K562 (cell line): ENCODE measurements around the gene ERCC4. TPM values are rescaled to one million over a fixed set of nuclear protein-coding genes. Genes with fewer than 3 reads are reported as not detected.
A peak's percentile ranks its signal among the peaks of the same experiment; 100 is the strongest.

Experiments used
- CEBPZ ChIP-seq: fragments of 150-350 bp; IDR thresholded peaks from 2 replicates; pipeline ENCODE4 v1.6.1; 2014; ENCODE audit warnings: low read depth, mild to moderate bottlenecking, low read length, borderline replicate concordance
- E2F3 ChIP-seq: fragments of 250-450 bp; sonication (Bioruptor Pico); IDR thresholded peaks from 2 replicates; pipeline ENCODE4 v1.4.0; 2020; ENCODE audit warnings: mild to moderate bottlenecking
- E2F8 ChIP-seq: fragments of 450-650 bp; IDR thresholded peaks from 2 replicates; pipeline ENCODE4 v1.7.1; 2018; ENCODE audit warnings: mild to moderate bottlenecking, low read depth; ENCODE audit not compliant: partially characterized antibody
- HDAC8 ChIP-seq: fragments of 450-650 bp; IDR thresholded peaks from 2 replicates; pipeline ENCODE4 v1.6.1; 2016; ENCODE audit warnings: mild to moderate bottlenecking, missing genetic modification characterization, moderate library complexity, missing compliant biosample characterization
- KLF6 ChIP-seq: fragments of 250-450 bp; sonication (Bioruptor Pico); IDR thresholded peaks from 2 replicates; pipeline ENCODE4 v1.4.0; 2020; ENCODE audit warnings: mild to moderate bottlenecking, moderate library complexity, borderline replicate concordance
- LCOR ChIP-seq: sonication (generic); formaldehyde crosslinking; IDR thresholded peaks from 2 replicates; pipeline ENCODE4 v1.8.0; 2022; ENCODE audit warnings: mild to moderate bottlenecking, missing genetic modification reagents
- MEF2D ChIP-seq: conservative IDR thresholded peaks from 2 replicates; pipeline ENCODE4 v1.6.1; 2016; ENCODE audit warnings: low read depth, missing genetic modification characterization, missing compliant biosample characterization
- MITF ChIP-seq: IDR thresholded peaks from 2 replicates; pipeline ENCODE4 v1.6.1; 2014; ENCODE audit warnings: antibody characterized with exemption
- NELFE ChIP-seq: IDR thresholded peaks from 2 replicates; pipeline ENCODE4 v1.6.1; 2011; ENCODE audit warnings: mild to moderate bottlenecking; ENCODE audit not compliant: insufficient read depth, insufficient read length
- NR4A1 ChIP-seq, 2 experiments: fragments of 250-450 bp in 1 of 2; fragments of 450-650 bp in 1 of 2; sonication (Bioruptor Pico) in 1 of 2; IDR thresholded peaks; 2 replicates each; pipeline versions ENCODE4 v1.4.0 to v1.6.1; 2016 to 2020; ENCODE audit warnings: mild to moderate bottlenecking in 2 of 2, missing compliant biosample characterization in 1 of 2, missing genetic modification characterization in 1 of 2, moderate library complexity in 1 of 2
- TGIF2 ChIP-seq: sonication (generic); formaldehyde crosslinking; IDR thresholded peaks from 2 replicates; pipeline ENCODE4 v1.8.1; 2022; ENCODE audit warnings: mild to moderate bottlenecking, missing genetic modification reagents, moderate library complexity
- UBTF ChIP-seq, 2 experiments: IDR thresholded peaks; 2 replicates each; pipeline ENCODE4 v1.6.1; 2012; ENCODE audit warnings: improper control_type of control experiment in 2 of 2, low read depth in 2 of 2, low read length in 2 of 2, borderline replicate concordance in 1 of 2
- ZNF175 ChIP-seq: fragments of 200-800 bp; sonication (Bioruptor generic); IDR thresholded peaks from 2 replicates; pipeline ENCODE4 v1.6.1; 2016; ENCODE audit warnings: low read depth, mild to moderate bottlenecking, missing genetic modification characterization, missing compliant biosample characterization
- ZNF347 ChIP-seq: fragments of 450-650 bp; formaldehyde crosslinking; IDR thresholded peaks from 2 replicates; pipeline ENCODE4 v1.4.0; 2020; ENCODE audit warnings: low read depth, mild to moderate bottlenecking, moderate library complexity
- ZNF408 ChIP-seq: fragments of 250-450 bp; sonication (Bioruptor Pico); IDR thresholded peaks from 2 replicates; pipeline ENCODE4 v1.4.0; 2020; ENCODE audit warnings: low read depth, mild to moderate bottlenecking, moderate library complexity
- ZNF551 ChIP-seq: fragments of 250-450 bp; sonication (Bioruptor Pico); IDR thresholded peaks from 2 replicates; pipeline ENCODE4 v1.5.0; 2021; ENCODE audit warnings: mild to moderate bottlenecking, moderate library complexity
- polyA plus RNA-seq, 8 experiments: library from polyadenylated mRNA; depleted of rRNA in 4 of 8; stranded (reverse) in 5 of 8; unstranded in 3 of 8; fragments of >200 nt; fragmentation: Nextera tagmentation in 2 of 8; fragmentation: Illumina TruSeq in 1 of 8; extraction: Ambion mirVana in 2 of 8; extraction: Trizol in 1 of 8; gene quantifications; 2 replicates each; pipeline versions ENCODE4 v1.2.1 to v1.2.3, GENCODE V29; 2011 to 2014; ENCODE audit warnings: inconsistent platforms in 1 of 8, missing spikeins in 1 of 8
- total RNA-seq, 7 experiments: library from RNA; depleted of rRNA in 6 of 7; stranded (reverse); fragments of >200 nt in 6 of 7; fragmentation: Illumina TruSeq in 2 of 7; extraction: Trizol in 2 of 7; gene quantifications; 2 replicates each; pipeline versions ENCODE4 v1.2.1 to v1.2.3, GENCODE V29; 2011 to 2021; ENCODE audit warnings: low replicate concordance in 1 of 7

The ERCC4 gene
- total and polyA plus RNA-seq, 9 of the 15 experiments (the other 6 are each of a cell fraction or from before 2014, with no cell fraction given): 3.7 to 10.5 (median 6.0) TPM

GRCh38 chr16:13919683-13920509, at the start of gene ERCC4 (continued):
- TF ChIP-seq E2F3 (CRISPR knock-in tag) (no peak), E2F8 (no peak), MEF2D (tag) (no peak), MITF (no peak), NR4A1 (CRISPR knock-in tag; IDR thresholded peaks at IDR 0.05) (no peak), NR4A1 (tag; IDR thresholded peaks at IDR 0.05) (no peak), LCOR (CRISPR knock-in tag) (no peak), ZNF347 (CRISPR knock-in tag) (no peak), ZNF551 (CRISPR knock-in tag) (no peak), ZNF408 (no peak), CEBPZ (no peak), UBTF (IDR thresholded peaks at IDR 0.05; ENCODE audit: borderline replicate concordance in 1 of 2, low read depth in 2 of 2, low read length in 2 of 2) (0 out of 4 replicates have a peak, but pooled peaks of 1 of the 2 experiments have one; percentile 21), HDAC8 (tag) (no peak), KLF6 (CRISPR knock-in tag) (no peak), NELFE (no peak), ZNF175 (CRISPR knock-in tag) (no peak), TGIF2 (CRISPR knock-in tag) (no peak; the same call in 1 of the 2 replicates)
